ENCODE results near the gene EYA2. TPM values are rescaled to one million over a fixed set of nuclear protein-coding genes. Genes with fewer than 3 reads are reported as not detected.

The EYA2 gene
- total RNA-seq, 1 experiment from 2014 or later: not detected

DNA sequence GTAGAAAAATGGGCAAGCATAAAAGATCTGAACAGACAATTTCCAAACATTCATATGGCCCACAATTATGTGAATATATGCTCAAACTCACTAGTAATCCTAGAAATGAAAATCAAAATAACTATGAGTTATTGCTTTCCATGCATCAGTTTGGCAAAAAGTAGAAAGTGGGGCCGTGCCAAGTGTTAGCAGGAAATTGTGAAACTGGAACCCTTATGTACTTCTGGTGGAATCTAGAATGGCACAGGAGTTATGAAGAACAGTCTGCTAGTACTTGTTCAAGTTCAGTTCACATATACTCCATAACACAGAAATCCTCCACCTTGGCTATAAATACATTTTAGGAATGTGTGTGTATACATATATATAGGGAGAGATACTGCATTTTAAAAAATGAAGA lies 89.8 kb downstream of the EYA2 start:
- no peaks in the 10 kb centered on the region for H3K9me3 ChIP-seq (ENCODE audit: low read depth, low read length, poor library complexity, severe bottlenecking)
- no TSS peak for BruUV-seq (replicated peaks)

DNA sequence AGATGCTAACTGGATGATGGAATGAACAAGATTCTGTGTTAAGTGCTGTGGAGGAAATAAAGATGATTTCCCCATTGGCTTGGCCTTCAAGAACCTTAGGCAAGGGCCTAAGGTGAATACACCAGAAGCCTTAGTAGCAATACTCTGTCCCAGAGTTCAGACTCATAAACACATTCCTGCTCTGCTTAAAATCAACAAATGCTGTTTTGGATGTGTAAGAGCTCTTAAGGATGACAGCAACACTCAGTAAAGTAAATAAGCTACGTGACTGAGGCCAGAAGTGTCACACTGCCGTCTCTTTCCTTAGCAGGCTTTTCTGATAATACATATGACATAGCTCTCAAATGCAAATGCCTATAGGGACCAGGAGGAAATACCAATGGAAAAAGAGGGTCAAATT lies 90.6 kb downstream of the EYA2 start:
- no peaks in the 10 kb centered on the region for H3K9me3 ChIP-seq (ENCODE audit: low read depth, low read length, poor library complexity, severe bottlenecking)
- CTCF ChIA-PET: no interaction called here
- no peaks in the 10 kb centered on the region for H3K4me1 ChIP-seq (ENCODE audit: insufficient read depth, low read length, poor library complexity, severe bottlenecking)
- no peak overlapping the region for H3K27ac ChIP-seq (ENCODE audit: low read depth, low read length, poor library complexity, severe bottlenecking)
- TF ChIP-seq, protein P1, sequence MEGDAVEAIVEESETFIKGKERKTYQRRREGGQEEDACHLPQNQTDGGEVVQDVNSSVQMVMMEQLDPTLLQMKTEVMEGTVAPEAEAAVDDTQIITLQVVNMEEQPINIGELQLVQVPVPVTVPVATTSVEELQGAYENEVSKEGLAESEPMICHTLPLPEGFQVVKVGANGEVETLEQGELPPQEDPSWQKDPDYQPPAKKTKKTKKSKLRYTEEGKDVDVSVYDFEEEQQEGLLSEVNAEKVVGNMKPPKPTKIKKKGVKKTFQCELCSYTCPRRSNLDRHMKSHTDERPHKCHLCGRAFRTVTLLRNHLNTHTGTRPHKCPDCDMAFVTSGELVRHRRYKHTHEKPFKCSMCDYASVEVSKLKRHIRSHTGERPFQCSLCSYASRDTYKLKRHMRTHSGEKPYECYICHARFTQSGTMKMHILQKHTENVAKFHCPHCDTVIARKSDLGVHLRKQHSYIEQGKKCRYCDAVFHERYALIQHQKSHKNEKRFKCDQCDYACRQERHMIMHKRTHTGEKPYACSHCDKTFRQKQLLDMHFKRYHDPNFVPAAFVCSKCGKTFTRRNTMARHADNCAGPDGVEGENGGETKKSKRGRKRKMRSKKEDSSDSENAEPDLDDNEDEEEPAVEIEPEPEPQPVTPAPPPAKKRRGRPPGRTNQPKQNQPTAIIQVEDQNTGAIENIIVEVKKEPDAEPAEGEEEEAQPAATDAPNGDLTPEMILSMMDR (conservative IDR thresholded peaks at IDR 0.05; ENCODE audit: low read depth, low read length): no peak
- no peak for TF ChIP-seq EZH2 (IDR thresholded peaks at IDR 0.05; ENCODE audit: borderline replicate concordance, low read depth, low read length, poor library complexity, severe bottlenecking)
- no peaks in the 10 kb centered on the region for H3K36me3 ChIP-seq (ENCODE audit: insufficient read depth, low read length, poor library complexity, severe bottlenecking)
- H3K27me3 ChIP-seq (replicated peaks; ENCODE audit: insufficient read depth, low read depth, low read length, poor library complexity): peaks cover 10% of the 10 kb centered on the region
- no TSS peak for BruUV-seq (replicated peaks)
- intact Hi-C loops (cut with micrococcal nuclease; ENCODE audit: unreplicated experiment): no loop called here
- H3K4me3 ChIP-seq (ENCODE audit: low read depth, low read length, poor library complexity, severe bottlenecking): no peak overlapping the region
- POLR2A ChIA-PET (ENCODE audit: low non-redundant PET): no interaction called here
- no peak for DNase-seq (ENCODE audit: low spot score)

More for the DNA sequence above, 89.8 kb downstream of the EYA2 start:
- intact Hi-C loops (cut with micrococcal nuclease; ENCODE audit: unreplicated experiment): no loop called here
- TF ChIP-seq, protein P1 (conservative IDR thresholded peaks at IDR 0.05; ENCODE audit: low read depth, low read length): no peak
- TF ChIP-seq EZH2 (IDR thresholded peaks at IDR 0.05; ENCODE audit: borderline replicate concordance, low read depth, low read length, poor library complexity, severe bottlenecking): no peak
- Histone ChIP-seq H3K4me1 (ENCODE audit: insufficient read depth, low read length, poor library complexity, severe bottlenecking) (no peaks in the 10 kb centered on the region), H3K36me3 (ENCODE audit: insufficient read depth, low read length, poor library complexity, severe bottlenecking) (no peaks in the 10 kb centered on the region), H3K27me3 (replicated peaks; ENCODE audit: insufficient read depth, low read depth, low read length, poor library complexity) (peaks cover 2% of the 10 kb centered on the region), H3K4me3 (ENCODE audit: low read depth, low read length, poor library complexity, severe bottlenecking) (no peak overlapping the region), H3K27ac (ENCODE audit: low read depth, low read length, poor library complexity, severe bottlenecking) (no peak overlapping the region)
- POLR2A ChIA-PET (ENCODE audit: low non-redundant PET): no interaction called here
- CTCF ChIA-PET: no interaction called here
- DNase-seq (ENCODE audit: low spot score): no peak

DNA sequence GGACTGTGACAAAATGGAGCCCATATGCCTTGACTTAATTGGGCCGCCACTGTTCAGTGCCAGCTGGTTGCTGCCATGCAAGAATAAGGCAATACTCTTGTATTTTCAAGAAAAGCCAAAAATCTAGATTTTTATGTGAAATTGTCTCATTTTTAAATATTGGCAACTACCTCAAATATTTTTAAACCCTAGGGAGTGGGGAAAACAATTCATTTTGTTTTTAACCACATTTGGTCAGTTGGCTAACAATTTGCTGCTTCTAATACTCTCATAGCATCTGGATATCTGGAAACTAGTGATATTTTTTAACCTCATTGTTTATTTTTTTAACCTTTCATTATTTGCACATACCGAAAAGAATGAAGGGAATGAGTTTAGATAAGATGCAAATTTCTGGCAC lies 91.0 kb downstream of the EYA2 start:
- ChIA-PET POLR2A (ENCODE audit: low non-redundant PET) (no interaction called here), CTCF (no interaction called here)
- intact Hi-C loops (cut with micrococcal nuclease; ENCODE audit: unreplicated experiment): no loop called here
- Histone ChIP-seq H3K27ac (ENCODE audit: low read depth, low read length, poor library complexity, severe bottlenecking) (no peak overlapping the region), H3K4me3 (ENCODE audit: low read depth, low read length, poor library complexity, severe bottlenecking) (no peak overlapping the region), H3K27me3 (replicated peaks; ENCODE audit: insufficient read depth, low read depth, low read length, poor library complexity) (peaks cover 14% of the 10 kb centered on the region), H3K9me3 (ENCODE audit: low read depth, low read length, poor library complexity, severe bottlenecking) (no peaks in the 10 kb centered on the region), H3K4me1 (ENCODE audit: insufficient read depth, low read length, poor library complexity, severe bottlenecking) (no peaks in the 10 kb centered on the region), H3K36me3 (ENCODE audit: insufficient read depth, low read length, poor library complexity, severe bottlenecking) (no peaks in the 10 kb centered on the region)
- TF ChIP-seq EZH2 (IDR thresholded peaks at IDR 0.05; ENCODE audit: borderline replicate concordance, low read depth, low read length, poor library complexity, severe bottlenecking): no peak
- TF ChIP-seq, protein P1 (conservative IDR thresholded peaks at IDR 0.05; ENCODE audit: low read depth, low read length): no peak
- BruUV-seq (replicated peaks): no TSS peak
- no peak for DNase-seq (ENCODE audit: low spot score)

Data from A673 (cell line).